ENCODE results near the gene KCNK15. TPM values are rescaled to one million over a fixed set of nuclear protein-coding genes. Genes with fewer than 3 reads are reported as not detected.

Gene KCNK15
- total RNA-seq, 1 experiment from 2014 or later = 0.33 TPM

- Histone ChIP-seq H3K4me2 (ENCODE audit: insufficient read depth, insufficient read length, low read length) (no peak overlapping the region), H3K18ac (ENCODE audit: insufficient read length, low read depth, low read length) (no peak overlapping the region), H3T11ph (ENCODE audit: low read length) (no peak overlapping the region), H2BK12ac (ENCODE audit: insufficient read length, low read depth, low read length) (no peak overlapping the region), H4K5ac (ENCODE audit: insufficient read length, low read depth, low read length) (no peak overlapping the region), H4K91ac (ENCODE audit: insufficient read length, low read depth, low read length) (no peak overlapping the region), H3K4me1 (ENCODE audit: insufficient read depth, low read length) (no peaks in the 10 kb centered on the region), H4K8ac (replicated peaks; ENCODE audit: insufficient read length, low read depth, low read length) (no peak overlapping the region), H3K23me2 (ENCODE audit: insufficient read length, low read depth, low read length, poor library complexity, severe bottlenecking) (no peaks in the 10 kb centered on the region), H4K20me1 (ENCODE audit: control insufficient read depth, insufficient read depth, insufficient read length) (no peaks in the 10 kb centered on the region), H3K23ac (ENCODE audit: insufficient read length, low read depth, low read length) (no peak overlapping the region), H2BK120ac (ENCODE audit: low read depth, low read length, poor library complexity, severe bottlenecking) (no peak overlapping the region), H3K27me3 (ENCODE audit: insufficient read depth, low read length) (no peaks in the 10 kb centered on the region), H2AFZ (ENCODE audit: low read length) (no peak overlapping the region), H3K14ac (ENCODE audit: insufficient read depth, low read length) (no peak overlapping the region), H3K9me3 (ENCODE audit: control insufficient read depth, low read depth, low read length) (no peaks in the 10 kb centered on the region), H3K79me1 (ENCODE audit: insufficient read depth, low read depth, low read length, poor library complexity, severe bottlenecking) (no peaks in the 10 kb centered on the region), H3K79me2 (ENCODE audit: insufficient read depth, low read length) (no peaks in the 10 kb centered on the region), H3K4ac (ENCODE audit: low read depth, low read length) (no peak overlapping the region), H2BK20ac (ENCODE audit: low read depth, low read length, poor library complexity, severe bottlenecking) (no peak overlapping the region), H2AK5ac (ENCODE audit: insufficient read length, low read length) (no peak overlapping the region), H3K27ac (ENCODE audit: insufficient read length, low read depth, low read length) (no peak overlapping the region), H2BK5ac (ENCODE audit: insufficient read length, low read length) (no peak overlapping the region), H3K56ac (ENCODE audit: insufficient read length, low read depth, low read length) (no peak overlapping the region), H2BK15ac (ENCODE audit: low read depth, low read length) (no peak overlapping the region), H3K9ac (ENCODE audit: extremely low read depth, insufficient read length, low read length) (no peak overlapping the region)
- Mint-ChIP-seq H3K36me3 (ENCODE audit: insufficient read depth in 1 of 3, low read depth in 3 of 3) (no peaks in the 10 kb centered on the region), H3K27ac (peak overlapping the region in 1 of 3 experiments; percentile 79; a peak in 1 of 7 replicates), H3K4me3 (no peak overlapping the region), H3K27me3 (ENCODE audit: low read depth) (no peaks in the 10 kb centered on the region), H3K9me3 (no peaks in the 10 kb centered on the region), H3K4me1 (peaks cover 3 to 4% of the 10 kb centered on the region in 2 experiments)
- no peak for TF ChIP-seq CTCF (conservative IDR thresholded peaks at IDR 0.05)
- WGBS (ENCODE audit: extremely low coverage, insufficient read length, low lambda C conversion rate) = no CpG with 5 or more reads among the region's 7 CpGs
- DNase-seq = no peak
Observed at GRCh38 chr20:44720621-44720996, 25.1 kb upstream of the KCNK15 start.
